ENCODE results near the gene DRGX. TPM values are rescaled to one million over a fixed set of nuclear protein-coding genes. Genes with fewer than 3 reads are reported as not detected.

Gene DRGX
- total RNA-seq, 1 donor from 2014 or later, result not detected

GRCh38 chr10:49418328-49418727, 22.4 kb upstream of the DRGX start:
- no peak for DNase-seq
- Histone ChIP-seq H3K9me3 (replicated peaks) (no peaks in the 10 kb centered on the region), H3K27ac (replicated peaks) (no peak overlapping the region), H3K4me3 (no peak overlapping the region), H3K27me3 (ENCODE audit: low read depth) (no peaks in the 10 kb centered on the region), H3K36me3 (no peaks in the 10 kb centered on the region), H3K4me1 (no peaks in the 10 kb centered on the region)
- TF ChIP-seq, protein P1, sequence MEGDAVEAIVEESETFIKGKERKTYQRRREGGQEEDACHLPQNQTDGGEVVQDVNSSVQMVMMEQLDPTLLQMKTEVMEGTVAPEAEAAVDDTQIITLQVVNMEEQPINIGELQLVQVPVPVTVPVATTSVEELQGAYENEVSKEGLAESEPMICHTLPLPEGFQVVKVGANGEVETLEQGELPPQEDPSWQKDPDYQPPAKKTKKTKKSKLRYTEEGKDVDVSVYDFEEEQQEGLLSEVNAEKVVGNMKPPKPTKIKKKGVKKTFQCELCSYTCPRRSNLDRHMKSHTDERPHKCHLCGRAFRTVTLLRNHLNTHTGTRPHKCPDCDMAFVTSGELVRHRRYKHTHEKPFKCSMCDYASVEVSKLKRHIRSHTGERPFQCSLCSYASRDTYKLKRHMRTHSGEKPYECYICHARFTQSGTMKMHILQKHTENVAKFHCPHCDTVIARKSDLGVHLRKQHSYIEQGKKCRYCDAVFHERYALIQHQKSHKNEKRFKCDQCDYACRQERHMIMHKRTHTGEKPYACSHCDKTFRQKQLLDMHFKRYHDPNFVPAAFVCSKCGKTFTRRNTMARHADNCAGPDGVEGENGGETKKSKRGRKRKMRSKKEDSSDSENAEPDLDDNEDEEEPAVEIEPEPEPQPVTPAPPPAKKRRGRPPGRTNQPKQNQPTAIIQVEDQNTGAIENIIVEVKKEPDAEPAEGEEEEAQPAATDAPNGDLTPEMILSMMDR (IDR thresholded peaks at IDR 0.05; ENCODE audit: borderline replicate concordance), result peak; percentile 43
- intact Hi-C loops (cut with micrococcal nuclease), result no loop called here

DNA sequence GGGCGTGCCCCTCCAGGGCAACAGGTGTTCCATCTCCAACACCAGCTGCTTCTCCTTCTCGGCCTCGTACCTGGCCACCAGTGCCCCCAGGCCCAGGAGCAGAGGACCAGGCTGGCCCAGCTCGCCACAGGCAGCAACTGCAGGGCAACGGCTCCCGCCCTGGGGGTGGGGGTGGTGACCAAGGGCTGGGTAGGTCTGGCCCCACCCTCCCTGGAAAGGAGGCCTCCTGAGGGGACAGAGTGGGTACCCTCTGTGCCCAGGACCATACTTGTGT, 22.1 kb upstream of the DRGX start:
- Histone ChIP-seq H3K36me3 (no peaks in the 10 kb centered on the region), H3K27me3 (ENCODE audit: low read depth) (peaks cover under 1% of the 10 kb centered on the region), H3K9me3 (replicated peaks) (no peaks in the 10 kb centered on the region), H3K4me1 (no peaks in the 10 kb centered on the region), H3K4me3 (no peak overlapping the region), H3K27ac (replicated peaks) (no peak overlapping the region)
- TF ChIP-seq, protein P1 (IDR thresholded peaks at IDR 0.05; ENCODE audit: borderline replicate concordance), result no peak
- intact Hi-C loops (cut with micrococcal nuclease), result no loop called here
- DNase-seq, result no peak

GRCh38 chr10:49417311-49418052, 21.6 kb upstream of the DRGX start:
- TF ChIP-seq, protein P1 (IDR thresholded peaks at IDR 0.05; ENCODE audit: borderline replicate concordance), result no peak
- Histone ChIP-seq H3K27me3 (ENCODE audit: low read depth) (peaks cover 6% of the 10 kb centered on the region), H3K36me3 (no peaks in the 10 kb centered on the region), H3K4me3 (no peak overlapping the region), H3K9me3 (replicated peaks) (no peaks in the 10 kb centered on the region), H3K4me1 (no peaks in the 10 kb centered on the region), H3K27ac (replicated peaks) (no peak overlapping the region)
- no peak for DNase-seq
- intact Hi-C loops (cut with micrococcal nuclease), result no loop called here

DNA sequence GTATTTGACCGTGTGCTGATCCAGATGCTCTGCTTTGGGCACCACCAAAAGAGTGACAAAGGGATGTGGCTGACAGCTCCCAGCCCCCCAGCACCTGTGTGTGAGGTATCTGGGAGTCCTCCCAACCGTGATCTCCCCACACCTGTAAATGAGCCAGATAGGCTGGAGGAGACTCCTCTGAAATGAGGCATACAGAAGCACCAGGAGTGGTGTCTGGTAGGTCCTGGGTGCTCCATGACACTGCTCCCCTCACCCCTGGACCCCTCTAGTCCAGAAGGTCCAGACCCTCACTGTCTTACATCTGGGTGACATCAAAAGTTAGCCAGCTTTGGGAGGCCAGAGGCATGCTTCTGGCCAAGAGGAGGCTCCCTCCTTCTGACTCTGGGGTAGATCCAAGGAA, 20.0 kb upstream of the DRGX start:
- peaks cover 6% of the 10 kb centered on the region for H3K27me3 ChIP-seq (ENCODE audit: low read depth)
- H3K36me3 ChIP-seq, result no peaks in the 10 kb centered on the region
- no peak overlapping the region for H3K27ac ChIP-seq (replicated peaks)
- intact Hi-C loops (cut with micrococcal nuclease), result no loop called here
- no peak overlapping the region for H3K4me3 ChIP-seq
- H3K9me3 ChIP-seq (replicated peaks), result no peaks in the 10 kb centered on the region
- H3K4me1 ChIP-seq, result peaks cover 1% of the 10 kb centered on the region
- no peak for DNase-seq
- TF ChIP-seq, protein P1 (IDR thresholded peaks at IDR 0.05; ENCODE audit: borderline replicate concordance), result no peak

GRCh38 chr10:49415109-49415508, 19.2 kb upstream of the DRGX start:
- intact Hi-C loops (cut with micrococcal nuclease), result no loop called here
- H3K4me1 ChIP-seq, result peaks cover 7% of the 10 kb centered on the region

More at GRCh38 chr10:49415109-49415508, 19.2 kb upstream of the DRGX start:
- no peaks in the 10 kb centered on the region for H3K9me3 ChIP-seq (replicated peaks)
- no peaks in the 10 kb centered on the region for H3K36me3 ChIP-seq
- no peak overlapping the region for H3K4me3 ChIP-seq
- TF ChIP-seq, protein P1 (IDR thresholded peaks at IDR 0.05; ENCODE audit: borderline replicate concordance), result no peak
- no peak overlapping the region for H3K27ac ChIP-seq (replicated peaks)
- DNase-seq, result no peak
- H3K27me3 ChIP-seq (ENCODE audit: low read depth), result peaks cover 6% of the 10 kb centered on the region

All from left ventricle myocardium inferior (tissue), 1 donor.